Panc1 (cell line): ENCODE results near the gene BIRC6. TPM values are rescaled to one million over a fixed set of nuclear protein-coding genes. Genes with fewer than 3 reads are reported as not detected.

Source experiments
- ATAC-seq: fragments of 200-7000 bp; cut with Tn5 transposase; 2 replicates; pipeline ENCODE4 v1.9.1; 2020; ENCODE audit warnings: mild to moderate bottlenecking, moderate library complexity
- BruUV-seq: library from RNA; stranded (reverse); fragments of 400-500 nt; replicated peaks from 2 replicates; lab custom pipeline; 2021; lab: Mats Ljungman, UMichigan
- CTCF ChIA-PET: fragments of 300-600 bp; sonication (Branson Sonifier 250); formaldehyde crosslinking; loops from one replicate; lab custom pipeline; 2022; ENCODE audit warnings: antibody characterized with exemption; lab: Charles Lee
- POLR2A ChIA-PET: fragments of 300-600 bp; sonication (Branson Sonifier 250); formaldehyde crosslinking; loops from one replicate; lab custom pipeline; 2022; ENCODE audit warnings: antibody characterized with exemption; lab: Charles Lee
- DNase-seq: peaks from one replicate; pipeline ENCODE4 v3.0.0-alpha.2; 2010; ENCODE audit warnings: low read depth, low spot score
- H3K27ac ChIP-seq: 2 replicates; pipeline ENCODE4 v1.5.1; 2011; ENCODE audit warnings: mild to moderate bottlenecking, low read length, inconsistent platforms
- H3K27me3 ChIP-seq: fragments of 200-500 bp; sonication (Bioruptor generic); 2 replicates; pipeline ENCODE4 v1.6.0; 2014; ENCODE audit warnings: low read length, inconsistent platforms; ENCODE audit not compliant: control insufficient read depth, insufficient read depth
- H3K36me3 ChIP-seq: fragments of 200-500 bp; sonication (Bioruptor generic); 2 replicates; pipeline ENCODE4 v1.5.1; 2014; ENCODE audit warnings: inconsistent platforms, mild to moderate bottlenecking, low read length, moderate library complexity; ENCODE audit not compliant: control insufficient read depth, insufficient read depth
- H3K4me1 ChIP-seq: 2 replicates; pipeline ENCODE4 v1.5.1; 2011; ENCODE audit warnings: inconsistent platforms, mild to moderate bottlenecking, low read length, moderate library complexity; ENCODE audit not compliant: control insufficient read depth, insufficient read depth
- H3K4me3 ChIP-seq, 2 experiments: 2 replicates each; pipeline ENCODE4 v1.5.1; 2011 to 2012; ENCODE audit warnings: low read depth in 2 of 2, low read length in 2 of 2, mild to moderate bottlenecking in 2 of 2, inconsistent platforms in 1 of 2, moderate library complexity in 1 of 2
- H3K9me3 ChIP-seq: fragments of 200-500 bp; sonication (Bioruptor generic); 2 replicates; pipeline ENCODE4 v1.5.1; 2014; ENCODE audit warnings: low read depth, mild to moderate bottlenecking, inconsistent platforms, low read length, moderate library complexity; ENCODE audit not compliant: control insufficient read depth, insufficient read depth
- CTCF ChIP-seq: fragments of 450-650 bp; IDR thresholded peaks from 2 replicates; pipeline ENCODE4 v1.5.1; 2017; ENCODE audit warnings: mild to moderate bottlenecking
- POLR2AphosphoS5 ChIP-seq: IDR thresholded peaks from 2 replicates; pipeline ENCODE4 v1.6.1; 2012; ENCODE audit warnings: mild to moderate bottlenecking, low read depth, low read length, moderate library complexity
- REST ChIP-seq, 2 experiments: IDR thresholded peaks; 2 replicates each; pipeline ENCODE4 v1.6.1; 2011 to 2012; ENCODE audit warnings: low read depth in 2 of 2, control low read depth in 1 of 2, low read length in 1 of 2, mild to moderate bottlenecking in 1 of 2, moderate library complexity in 1 of 2; ENCODE audit not compliant: insufficient read depth in 1 of 2
- SIN3A ChIP-seq: IDR thresholded peaks from 2 replicates; pipeline ENCODE4 v1.6.1; 2012; ENCODE audit warnings: low read depth, mild to moderate bottlenecking, low read length, moderate library complexity, borderline replicate concordance; ENCODE audit not compliant: insufficient read depth
- TCF7L2 ChIP-seq: IDR thresholded peaks from 2 replicates; pipeline ENCODE4 v1.6.1; 2011; ENCODE audit warnings: mild to moderate bottlenecking, low read depth, low read length, inconsistent platforms
- in situ Hi-C: cut with HindIII; loops from 2 replicates; pipeline ENCODE4 v1.10.0; 2016; ENCODE audit warnings: low sequenced_read_pairs, low pct_unique_long_range_greater_than_20kb
- intact Hi-C: fragments of 100-400 bp; cut with micrococcal nuclease; formaldehyde crosslinking; loops from one replicate; pipeline ENCODE4 v1.10.0; 2022; ENCODE audit not compliant: unreplicated experiment
- total RNA-seq: library from RNA; stranded (reverse); gene quantifications from one replicate; pipeline ENCODE4 v1.2.1, GENCODE V29; 2021; ENCODE audit not compliant: unreplicated experiment

BIRC6 gene
- total RNA-seq, 1 experiment from 2014 or later: 73.1 TPM

DNA sequence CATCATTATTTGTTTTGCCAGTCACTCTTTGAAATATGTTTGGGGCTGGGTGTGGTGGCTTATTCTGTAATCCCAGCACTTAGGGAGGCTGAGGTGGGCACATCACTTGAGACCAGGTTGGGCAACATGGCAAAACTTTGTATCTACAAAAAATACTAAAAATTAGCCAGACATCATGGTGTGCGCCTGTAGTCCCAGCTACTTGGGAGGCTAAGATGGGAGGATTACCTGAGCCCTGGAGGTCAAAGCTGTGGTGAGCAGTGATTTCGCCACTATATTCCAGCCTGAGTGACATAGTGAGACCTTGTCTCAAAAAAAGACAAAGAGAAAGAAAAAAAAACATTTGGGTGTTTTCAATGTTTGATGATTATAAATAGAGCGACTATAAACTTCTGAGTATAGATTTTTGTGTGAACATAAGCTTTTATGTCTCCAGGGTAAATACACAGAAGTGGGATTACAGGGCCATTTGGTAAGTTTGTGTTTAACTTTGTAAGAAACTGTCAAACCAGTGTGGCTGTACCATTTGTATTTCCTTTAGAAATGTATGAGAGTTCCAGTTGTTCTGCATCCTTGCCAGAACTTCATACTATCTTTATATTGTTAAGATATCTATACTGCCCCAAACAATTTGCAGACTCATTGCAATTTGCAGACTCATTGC lies 15.8 kb downstream of the BIRC6 start:
- BruUV-seq: no TSS peak
- H3K4me3 ChIP-seq: no peak overlapping the region
- POLR2A ChIA-PET: interaction anchor here (0.7 kb wide), 1 partner anchor 46 kb away, joined by 3 read pairs; no protein-coding TSS in a partner anchor
- no peaks in the 10 kb centered on the region for H3K27me3 ChIP-seq
- H3K4me1 ChIP-seq: peaks cover 4% of the 10 kb centered on the region; the same call in 1 of the 2 replicates
- intact Hi-C loops (no loop called here), in situ Hi-C loops (no loop called here)
- no peaks in the 10 kb centered on the region for H3K36me3 ChIP-seq
- CTCF ChIA-PET: no interaction called here
- no peak overlapping the region for H3K27ac ChIP-seq
- ATAC-seq (no peak), DNase-seq (no peak)
- TF ChIP-seq TCF7L2 (no peak), REST (IDR thresholded peaks at IDR 0.05; ENCODE audit: insufficient read depth in 1 of 2, low read depth in 2 of 2, low read length in 1 of 2) (no peak), SIN3A (no peak), CTCF (no peak), POLR2AphosphoS5 (no peak)
- H3K9me3 ChIP-seq: no peaks in the 10 kb centered on the region

DNA sequence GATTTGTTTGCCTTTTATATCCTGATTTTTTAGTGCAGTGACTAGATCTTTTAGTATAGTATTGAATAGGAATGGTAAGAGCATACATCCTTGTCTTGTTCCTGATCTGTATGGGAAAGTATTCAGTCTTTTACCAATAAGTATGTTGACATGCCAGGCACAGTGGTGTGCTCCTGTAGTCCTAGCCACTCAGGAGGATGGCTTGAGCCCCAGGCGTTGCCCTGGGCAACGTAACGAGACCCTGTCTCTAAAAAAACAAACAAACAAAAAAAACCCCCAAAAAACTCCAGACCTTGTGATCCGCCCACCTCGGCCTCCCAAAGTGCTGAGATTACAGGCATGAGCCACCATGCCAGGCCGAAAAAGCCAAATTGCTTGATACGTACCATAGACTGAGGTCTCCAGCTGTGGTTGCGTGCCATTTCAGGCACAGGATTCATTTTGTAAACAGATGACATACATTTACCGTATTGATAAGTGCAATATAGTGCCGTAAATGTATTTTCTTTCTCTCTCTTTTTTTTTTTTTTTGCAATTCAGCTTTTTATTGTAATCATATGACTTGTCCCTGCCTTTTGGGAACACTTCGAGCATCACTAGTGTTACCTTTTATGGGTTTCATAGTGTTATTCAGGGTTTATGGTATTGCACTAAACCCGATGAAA lies 18.5 kb downstream of the BIRC6 start:
- Histone ChIP-seq H3K9me3 (no peaks in the 10 kb centered on the region), H3K36me3 (0 out of 2 replicates have a peak, but pooled peaks cover 2% of the 10 kb centered on the region), H3K4me3 (no peak overlapping the region), H3K4me1 (peaks cover 4% of the 10 kb centered on the region; the same call in 1 of the 2 replicates), H3K27ac (no peak overlapping the region), H3K27me3 (no peaks in the 10 kb centered on the region)
- POLR2A ChIA-PET: no interaction called here
- intact Hi-C loops (no loop called here), in situ Hi-C loops (no loop called here)
- CTCF ChIA-PET: no interaction called here
- ATAC-seq (no peak), DNase-seq (no peak)
- no TSS peak for BruUV-seq
- no peak for TF ChIP-seq CTCF
- TF ChIP-seq REST (IDR thresholded peaks at IDR 0.05; ENCODE audit: insufficient read depth in 1 of 2, low read depth in 2 of 2, low read length in 1 of 2): no peak
- TF ChIP-seq SIN3A: no peak
- TF ChIP-seq POLR2AphosphoS5: no peak
- no peak for TF ChIP-seq TCF7L2
